KOPT-K1 (cell line): ENCODE data around the gene KCNQ1.

Experiments used
- H3K27ac ChIP-seq: fragments of 200-600 bp; sonication (generic); 2 replicates; pipeline ENCODE4 v1.5.1; 2016; ENCODE audit warnings: antibody characterized with exemption, mild to moderate bottlenecking, low read depth, low read length; ENCODE audit not compliant: poor library complexity, severe bottlenecking
- H3K36me3 ChIP-seq: fragments of 200-600 bp; sonication (generic); 2 replicates; pipeline ENCODE4 v1.5.1; 2017; ENCODE audit warnings: antibody characterized with exemption, mild to moderate bottlenecking, low read length, moderate library complexity; ENCODE audit not compliant: insufficient read depth
- H3K9me3 ChIP-seq: fragments of 200-600 bp; sonication (generic); 2 replicates; pipeline ENCODE4 v1.5.1; 2017; ENCODE audit warnings: antibody characterized with exemption, low read length, mild to moderate bottlenecking; ENCODE audit not compliant: insufficient read depth, poor library complexity, severe bottlenecking

Gene KCNQ1

GRCh38 chr11:2664376-2664775, 219.6 kb downstream of the KCNQ1 start:
- Histone ChIP-seq H3K27ac (no peak overlapping the region), H3K9me3 (peaks cover 17% of the 10 kb centered on the region), H3K36me3 (no peaks in the 10 kb centered on the region)

- Histone ChIP-seq H3K36me3 (no peaks in the 10 kb centered on the region), H3K27ac (no peak overlapping the region), H3K9me3 (peaks cover 13% of the 10 kb centered on the region)
Measured at GRCh38 chr11:2664791-2665525, 220.2 kb downstream of the KCNQ1 start.

- Histone ChIP-seq H3K36me3 (no peaks in the 10 kb centered on the region), H3K9me3 (peaks cover 5% of the 10 kb centered on the region), H3K27ac (no peak overlapping the region)
Measured at GRCh38 chr11:2665526-2666400, 221.0 kb downstream of the KCNQ1 start.

- H3K27ac ChIP-seq, result no peak overlapping the region
- no peaks in the 10 kb centered on the region for H3K9me3 ChIP-seq
- no peaks in the 10 kb centered on the region for H3K36me3 ChIP-seq
Measured at GRCh38 chr11:2666401-2666741, 221.6 kb downstream of the KCNQ1 start.

GRCh38 chr11:2666828-2667570, 222.2 kb downstream of the KCNQ1 start:
- Histone ChIP-seq H3K9me3 (no peaks in the 10 kb centered on the region), H3K36me3 (no peaks in the 10 kb centered on the region), H3K27ac (no peak overlapping the region)

- no peak overlapping the region for H3K27ac ChIP-seq
- no peaks in the 10 kb centered on the region for H3K36me3 ChIP-seq
- no peaks in the 10 kb centered on the region for H3K9me3 ChIP-seq
Measured at GRCh38 chr11:2667940-2668339, 223.1 kb downstream of the KCNQ1 start.

GRCh38 chr11:2668876-2669275, 224.1 kb downstream of the KCNQ1 start:
- H3K36me3 ChIP-seq, result no peaks in the 10 kb centered on the region

GRCh38 chr11:2669634-2670469, 225.0 kb downstream of the KCNQ1 start:
- no peaks in the 10 kb centered on the region for H3K36me3 ChIP-seq
- H3K9me3 ChIP-seq, result no peaks in the 10 kb centered on the region
- no peak overlapping the region for H3K27ac ChIP-seq

More at GRCh38 chr11:2668876-2669275, 224.1 kb downstream of the KCNQ1 start:
- H3K9me3 ChIP-seq, result no peaks in the 10 kb centered on the region
- H3K27ac ChIP-seq, result no peak overlapping the region

GRCh38 chr11:2670541-2671100, 225.8 kb downstream of the KCNQ1 start:
- H3K9me3 ChIP-seq, result no peaks in the 10 kb centered on the region
- H3K36me3 ChIP-seq, result no peaks in the 10 kb centered on the region
- H3K27ac ChIP-seq, result no peak overlapping the region

- no peak overlapping the region for H3K27ac ChIP-seq
- no peaks in the 10 kb centered on the region for H3K36me3 ChIP-seq
- H3K9me3 ChIP-seq, result no peaks in the 10 kb centered on the region
Measured at GRCh38 chr11:2671748-2672147, 226.9 kb downstream of the KCNQ1 start.

- Histone ChIP-seq H3K36me3 (no peaks in the 10 kb centered on the region), H3K9me3 (no peaks in the 10 kb centered on the region), H3K27ac (no peak overlapping the region)
Measured at GRCh38 chr11:2672553-2673249, 227.9 kb downstream of the KCNQ1 start.

GRCh38 chr11:2673250-2673610, 228.4 kb downstream of the KCNQ1 start:
- H3K27ac ChIP-seq, result no peak overlapping the region
- no peaks in the 10 kb centered on the region for H3K36me3 ChIP-seq
- H3K9me3 ChIP-seq, result no peaks in the 10 kb centered on the region

- Histone ChIP-seq H3K27ac (no peak overlapping the region), H3K36me3 (no peaks in the 10 kb centered on the region), H3K9me3 (no peaks in the 10 kb centered on the region)
Measured at GRCh38 chr11:2673871-2674471, 229.2 kb downstream of the KCNQ1 start.
